NK-92 treated with Interleukin-12 subunit alpha and Interleukin-12 subunit beta, amount 100 ng/mL, for 24 hours (cell line): ENCODE results near the gene DDTL.

ENCODE experiments used
- DNase-seq: peaks from one replicate; lab custom pipeline; 2025; lab: John Stamatoyannopoulos, UW

The DDTL gene

DNA sequence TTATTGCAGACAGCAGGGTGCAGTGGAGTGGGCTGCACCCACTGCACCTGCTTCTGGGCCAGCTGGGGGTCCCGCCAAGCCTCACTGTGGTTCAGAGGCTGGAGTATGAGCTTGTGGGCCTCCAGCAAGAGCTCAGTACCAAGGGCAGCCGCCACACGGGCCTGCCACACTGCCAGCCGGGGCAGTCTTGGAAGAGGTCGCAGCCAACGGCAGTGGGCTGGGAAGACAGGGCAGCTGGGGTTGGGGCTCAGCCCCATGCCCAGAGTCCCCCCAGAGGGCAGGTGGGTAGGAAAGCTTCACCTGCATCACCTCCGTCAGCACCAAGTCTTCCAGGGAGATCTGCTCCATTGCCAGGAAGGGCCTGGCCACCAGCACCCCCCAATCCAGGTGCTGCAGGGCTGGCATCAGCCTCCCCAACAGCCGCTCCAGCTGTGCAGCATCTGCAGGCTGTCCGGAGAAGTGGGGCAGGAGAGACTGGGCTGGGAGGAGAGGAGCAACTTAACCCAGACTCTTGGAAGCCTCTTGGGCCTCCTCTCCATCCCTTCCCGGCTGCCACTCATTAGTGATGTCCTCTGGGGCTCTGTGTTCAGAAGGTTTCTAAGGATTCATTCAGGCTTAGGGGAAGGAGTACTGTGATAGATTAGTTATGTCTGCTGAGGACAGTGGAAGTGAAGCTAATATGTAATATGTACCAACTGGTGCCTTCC is 39.7 kb downstream of the DDTL start:
- DNase-seq = no peak

DNA sequence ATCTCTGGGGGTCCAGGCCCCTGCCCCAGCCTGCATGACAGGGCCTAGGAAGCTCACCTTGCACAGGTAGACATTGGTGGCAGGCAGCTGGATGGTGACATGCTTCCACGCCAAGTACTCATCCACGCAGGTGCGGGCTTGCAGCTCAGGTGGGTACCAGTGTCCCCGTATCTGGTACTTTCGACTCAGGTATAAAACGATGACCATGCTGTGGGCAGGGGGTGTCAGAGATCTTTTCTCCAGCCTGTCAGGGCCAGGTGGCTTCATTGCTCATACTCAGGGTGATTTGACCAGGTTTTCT is 40.2 kb downstream of the DDTL start:
- DNase-seq = no peak

DNA sequence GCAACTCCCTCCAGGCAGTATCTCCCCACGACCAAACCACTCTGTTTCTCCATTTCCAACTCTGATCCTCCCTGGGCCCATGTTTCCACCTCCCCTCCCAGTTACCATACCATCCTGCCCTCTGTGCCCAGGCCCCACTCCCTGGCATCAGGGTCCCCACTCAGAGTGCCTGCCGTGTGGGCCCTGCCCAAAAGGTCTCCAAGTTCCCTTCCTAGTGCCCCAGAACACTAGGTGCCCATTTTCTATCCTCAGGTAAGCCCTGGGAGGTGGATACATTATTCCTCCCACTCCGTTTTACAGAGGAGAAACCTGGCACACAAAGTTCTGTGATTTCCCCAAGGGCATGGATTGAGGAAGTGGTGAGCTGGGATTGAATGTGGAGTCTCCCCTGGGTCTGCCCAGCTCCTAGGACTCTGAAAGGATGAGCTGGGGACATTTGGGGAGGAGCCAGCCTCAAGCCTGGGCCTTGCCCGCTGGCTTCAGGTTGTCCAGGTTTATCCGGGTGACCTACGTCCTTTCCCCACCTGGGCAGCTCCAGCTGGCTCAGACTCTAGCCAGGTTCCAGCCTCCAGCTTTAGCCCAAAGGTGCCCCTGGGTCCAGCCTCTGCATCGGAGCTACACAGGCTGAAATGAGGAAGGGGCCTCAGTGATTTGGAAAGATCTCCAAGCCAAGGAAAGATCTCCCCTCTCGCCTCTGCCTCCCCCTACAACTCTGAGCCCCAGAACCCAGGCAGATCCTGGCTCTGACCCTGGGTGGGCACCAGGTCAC is 40.7 kb downstream of the DDTL start:
- DNase-seq = no peak

DNA sequence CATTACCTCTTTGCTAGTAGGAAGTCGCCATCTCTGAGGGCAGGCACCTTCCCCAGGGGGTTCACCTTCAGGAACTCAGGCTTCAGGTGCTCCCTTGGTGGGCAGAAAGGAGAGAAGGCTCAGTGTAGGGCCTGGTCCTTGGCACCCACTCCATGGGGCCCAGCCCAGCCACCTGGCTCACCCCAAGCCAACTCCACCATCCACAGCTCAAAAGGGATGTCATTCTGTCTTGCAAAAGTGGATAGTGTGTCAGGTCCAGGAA is 41.3 kb downstream of the DDTL start:
- DNase-seq = no peak

DNA sequence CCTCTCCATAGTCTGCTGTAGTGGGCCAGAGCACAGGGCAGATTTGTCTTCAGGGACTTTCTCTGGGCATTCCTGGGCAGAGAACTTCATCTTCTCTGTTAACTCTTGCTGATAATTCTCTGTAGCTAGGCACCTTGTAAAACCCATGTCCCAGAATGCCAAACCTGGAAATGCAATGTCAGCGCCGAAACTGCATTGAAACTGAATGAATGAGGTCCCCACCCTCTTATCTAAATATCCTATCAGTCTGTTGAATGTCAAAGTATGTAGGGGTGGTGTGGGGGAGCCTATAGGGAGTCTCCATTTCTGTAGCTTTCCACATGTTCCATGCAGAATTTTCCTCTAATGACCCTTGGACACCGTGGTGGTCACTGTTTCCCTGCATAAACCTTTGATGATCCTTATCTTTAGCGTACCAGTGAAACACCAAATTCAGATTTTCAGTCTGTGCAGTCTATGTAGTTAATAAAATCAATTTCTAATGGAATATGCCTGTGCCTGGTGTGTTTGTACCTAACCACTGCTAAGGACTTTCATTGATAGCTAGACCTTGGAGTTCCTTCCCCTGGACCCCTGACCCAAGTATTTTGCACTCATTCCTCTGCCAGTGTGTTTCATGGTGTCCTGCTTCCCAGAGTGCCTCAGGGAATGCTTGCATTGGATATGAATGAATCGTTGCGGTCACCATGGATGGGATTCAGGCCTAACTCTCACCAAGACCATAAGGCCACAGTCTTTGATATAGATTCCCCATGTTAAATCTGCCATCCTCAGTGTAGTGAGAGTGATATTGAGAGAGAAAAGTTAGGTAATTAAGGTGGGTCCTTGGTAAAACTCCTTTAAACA is 41.9 kb downstream of the DDTL start:
- DNase-seq = no peak

DNA sequence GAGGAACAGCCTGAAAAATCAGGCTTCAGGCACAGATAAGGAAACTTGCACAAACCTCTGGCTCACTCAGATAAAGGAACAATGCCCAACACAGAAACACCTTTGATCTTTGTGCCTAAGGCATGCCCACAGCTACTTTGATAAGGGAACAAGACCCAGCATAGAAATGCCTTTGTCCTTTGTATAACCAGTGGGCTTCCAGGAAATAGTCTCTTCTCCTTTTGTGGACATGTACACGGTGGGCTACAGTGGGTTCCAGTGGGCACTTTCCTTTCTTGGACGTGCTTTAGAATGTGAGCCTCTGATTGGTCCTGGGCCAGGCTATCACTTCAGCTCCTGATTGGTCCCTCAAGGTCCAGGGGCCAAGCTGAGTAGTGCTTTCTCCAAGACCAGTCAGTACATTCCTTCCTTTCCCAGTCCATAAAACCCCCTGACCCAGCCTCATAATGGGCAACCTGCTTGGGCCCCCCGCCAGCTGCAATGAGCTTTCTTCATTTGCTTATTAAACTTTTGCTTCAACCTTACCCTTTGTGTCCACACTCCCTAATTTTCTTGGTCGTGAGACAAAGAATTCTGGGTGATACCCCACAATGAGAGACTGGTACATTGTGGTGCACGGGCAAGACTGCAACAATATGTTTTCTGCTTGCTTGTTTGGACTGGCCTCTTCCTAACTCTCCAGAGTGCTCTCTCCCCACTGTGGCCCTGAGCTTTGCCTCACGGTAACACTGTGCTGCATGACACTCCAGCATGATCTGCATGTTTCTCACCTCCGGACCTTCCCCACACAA is 42.7 kb downstream of the DDTL start:
- DNase-seq = no peak

DNA sequence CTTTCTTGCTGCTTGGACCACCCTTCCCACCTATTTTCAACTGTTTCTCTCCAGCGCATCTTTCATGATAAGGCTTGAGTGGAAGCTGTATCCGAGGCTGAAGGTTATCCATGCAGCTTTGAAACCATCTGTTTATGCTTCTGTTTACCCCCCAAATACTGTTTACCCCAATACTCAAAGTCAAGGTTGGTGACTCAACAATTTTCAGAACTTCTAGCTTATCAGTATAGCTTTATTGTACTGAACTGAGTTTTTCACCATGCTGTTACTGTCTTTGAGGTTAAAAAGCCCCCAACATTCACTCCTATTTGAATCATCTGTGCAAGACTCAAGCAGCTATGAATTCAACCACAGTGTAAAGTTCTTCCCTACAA is 43.3 kb downstream of the DDTL start:
- DNase-seq = no peak

DNA sequence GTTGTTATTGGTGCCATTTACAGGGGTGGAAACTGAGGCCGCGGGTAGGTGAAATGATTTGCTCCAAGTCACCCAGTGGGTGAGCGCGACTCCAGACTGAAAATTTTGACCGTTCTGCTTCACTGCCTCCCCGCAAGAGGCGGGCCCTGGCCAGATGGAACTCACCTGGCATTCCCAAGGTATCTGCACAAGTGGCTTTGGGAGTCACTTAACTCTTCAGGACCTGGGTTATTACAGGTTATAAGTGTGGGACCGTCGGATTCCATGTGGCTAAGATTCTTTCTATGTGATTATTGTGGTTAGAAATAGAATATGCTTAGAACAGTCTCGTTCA is 45.0 kb downstream of the DDTL start:
- DNase-seq = no peak

DNA sequence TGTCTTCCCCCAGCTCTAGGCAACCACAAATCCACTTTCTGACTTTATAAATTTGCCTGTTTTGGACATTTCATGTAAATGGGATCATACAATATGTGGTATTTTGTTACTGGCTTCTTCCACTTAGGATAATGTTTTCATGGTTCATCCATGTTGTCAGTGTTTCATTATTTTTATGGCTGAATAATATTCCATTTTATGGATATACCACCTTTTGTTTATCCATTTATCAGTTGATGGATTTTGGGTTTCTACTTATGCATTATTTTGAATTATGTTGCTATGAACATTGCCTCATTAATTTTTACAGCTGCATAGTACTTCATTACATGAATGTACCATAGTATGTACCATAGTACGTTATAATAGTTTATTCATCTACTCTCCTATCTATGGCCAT is 49.5 kb downstream of the DDTL start:
- no peak for DNase-seq

DNA sequence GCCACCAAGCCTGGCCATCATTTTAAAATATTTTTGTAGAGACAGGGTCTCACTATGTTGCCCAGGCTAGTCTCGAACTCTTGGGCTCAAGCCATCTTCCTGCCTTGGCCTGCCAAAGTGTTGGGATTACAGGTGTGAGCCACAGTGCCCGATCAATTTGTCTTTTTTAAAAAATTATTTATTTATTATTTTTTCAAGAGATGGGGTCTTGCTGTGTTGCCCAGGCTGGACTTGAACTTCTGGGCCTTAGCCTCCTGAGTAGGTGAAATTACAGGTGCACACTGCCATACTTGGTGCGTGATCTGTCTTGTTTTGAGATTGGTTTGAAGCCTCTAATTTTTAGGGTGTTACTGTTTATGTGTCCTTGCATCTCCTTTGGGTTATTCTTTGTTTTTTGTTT is 54.6 kb downstream of the DDTL start:
- no peak for DNase-seq
